HG02759 (cell line): ENCODE measurements around the gene RAD21L1.

ENCODE experiments used
- ATAC-seq: cut with Tn5 transposase; IDR thresholded peaks from one replicate; pipeline ENCODE4 v1.9.1; 2021; ENCODE audit warnings: mild to moderate bottlenecking, moderate library complexity; ENCODE audit not compliant: unreplicated experiment

Gene RAD21L1

DNA sequence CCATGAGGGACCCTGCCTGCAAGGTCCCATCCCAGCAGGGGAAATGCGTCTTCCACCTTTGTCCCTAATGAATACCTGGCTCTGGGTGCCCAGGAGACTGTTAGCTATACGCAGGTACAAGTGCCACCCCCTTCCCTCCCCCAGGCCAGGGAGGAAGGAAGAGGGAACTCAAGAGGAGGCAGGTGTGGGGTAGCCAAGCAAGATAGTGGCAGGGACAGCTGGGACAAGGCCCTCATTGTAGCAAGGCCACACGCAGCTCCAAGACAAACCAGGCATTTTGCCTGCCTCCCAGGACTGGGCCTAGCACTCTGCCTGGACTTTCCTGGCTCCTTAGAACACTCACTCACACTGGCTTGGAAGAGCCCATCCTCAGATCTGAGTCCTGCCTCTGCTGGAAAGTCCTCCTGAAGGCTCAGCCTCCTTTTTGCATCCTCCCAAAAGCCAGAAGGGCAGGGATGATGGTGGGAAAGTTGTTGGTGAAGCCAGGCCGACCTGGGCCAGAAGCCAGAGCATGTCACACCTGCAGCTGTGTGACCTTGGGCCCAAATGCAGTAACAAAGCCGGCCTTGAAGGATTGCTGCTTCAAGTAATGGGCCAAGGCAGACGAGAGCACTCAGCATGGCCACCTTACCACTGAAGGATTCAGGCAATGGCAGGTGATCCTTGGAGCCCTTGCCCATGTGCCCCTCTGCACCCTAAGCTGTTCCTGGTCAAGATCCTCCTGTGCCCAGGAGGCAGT, 68.0 kb downstream of the RAD21L1 start:
- no peak for ATAC-seq

DNA sequence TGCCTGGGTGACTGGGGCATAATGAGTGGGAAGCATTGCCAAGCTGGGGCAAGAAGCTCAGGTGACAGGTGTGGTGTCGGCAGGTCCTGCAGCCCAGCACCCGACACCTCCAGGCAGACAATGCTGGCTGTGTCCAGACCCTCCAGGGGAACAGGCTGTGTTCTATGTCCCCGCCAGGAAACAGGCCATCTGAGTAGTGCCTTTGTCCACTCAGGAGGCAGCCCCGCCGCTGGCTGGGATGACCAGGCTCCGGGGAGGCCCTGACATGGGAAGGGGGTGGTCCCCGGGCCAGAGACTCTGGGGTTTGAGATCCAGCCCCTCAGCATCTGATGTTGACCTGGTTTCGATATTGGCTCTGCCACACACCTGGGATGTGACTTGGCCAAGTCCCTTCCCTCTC, 68.7 kb downstream of the RAD21L1 start:
- ATAC-seq = no peak

DNA sequence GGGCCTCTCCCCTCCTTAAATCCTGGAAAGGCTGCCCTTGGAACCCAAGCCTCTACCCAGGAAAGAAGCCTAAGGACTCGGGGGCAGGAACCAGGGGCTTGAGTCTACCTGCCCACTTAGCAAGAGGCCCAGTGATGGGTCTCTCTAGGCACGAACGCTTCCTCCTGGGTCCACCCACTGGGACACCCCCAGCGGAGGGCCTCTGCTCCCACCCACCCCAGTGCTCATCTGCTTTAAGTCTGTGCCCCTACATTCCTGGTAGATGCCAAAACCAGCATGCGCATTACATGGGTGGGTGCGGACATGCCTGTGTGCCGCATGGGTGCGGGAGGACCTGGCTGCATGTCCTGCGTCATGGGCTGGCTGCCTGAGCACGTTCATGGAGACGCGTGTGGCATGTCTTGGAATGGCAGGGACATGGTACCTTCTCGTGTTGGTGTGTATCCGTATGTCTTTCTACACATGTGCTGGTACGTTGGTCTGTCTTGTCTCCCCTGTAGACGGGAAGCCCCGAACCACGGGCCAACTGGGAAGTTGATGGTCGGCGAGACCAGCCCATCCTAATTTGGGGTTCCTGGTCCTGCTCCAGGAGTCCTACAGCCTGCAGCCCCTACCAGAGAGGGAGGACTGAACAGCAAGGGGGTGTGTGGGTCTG, 69.6 kb downstream of the RAD21L1 start:
- no peak for ATAC-seq

DNA sequence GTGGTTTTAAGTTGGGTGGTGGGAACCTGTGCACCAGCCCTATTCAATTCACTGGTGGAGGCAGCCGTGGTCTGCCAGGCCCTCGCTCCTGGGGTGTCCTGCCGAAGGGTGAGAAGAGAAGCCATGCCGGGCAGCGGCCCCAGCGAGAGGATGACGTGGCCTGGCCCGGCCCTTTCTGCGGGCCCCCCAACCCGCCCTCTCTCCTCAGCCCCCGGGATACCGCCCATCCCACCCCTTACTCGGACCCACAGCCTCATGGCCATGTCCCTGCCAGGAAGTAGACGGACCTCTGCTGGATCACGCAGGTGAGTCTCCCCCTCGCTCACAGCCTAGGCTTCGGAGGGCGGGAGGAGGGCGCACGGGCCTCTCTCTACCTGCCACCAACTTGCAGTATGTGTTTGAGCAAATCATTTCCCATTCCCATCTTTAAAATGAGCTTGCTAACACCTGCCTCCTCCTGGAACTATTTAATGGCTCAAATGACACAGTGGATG, 70.3 kb downstream of the RAD21L1 start:
- ATAC-seq = no peak

DNA sequence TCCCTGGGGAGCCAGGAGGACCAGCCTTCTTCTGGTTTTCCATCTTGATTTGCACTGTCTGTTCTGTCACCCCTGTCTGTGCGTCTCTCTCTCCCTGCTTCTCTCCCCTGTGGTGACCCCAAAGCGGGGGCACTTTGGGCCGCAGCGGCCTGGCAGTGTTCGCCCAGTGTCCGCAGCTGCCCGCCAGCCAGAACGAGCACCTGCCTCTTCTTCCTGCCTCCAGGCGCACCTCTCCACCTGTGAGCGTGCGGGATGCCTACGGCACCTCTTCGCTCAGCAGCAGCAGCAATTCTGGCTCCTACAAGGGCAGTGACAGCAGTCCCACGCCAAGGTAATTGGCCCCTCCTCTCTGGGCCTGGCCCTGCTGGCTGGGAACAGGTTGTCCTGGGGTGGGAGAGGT, 71.1 kb downstream of the RAD21L1 start:
- ATAC-seq = no peak

DNA sequence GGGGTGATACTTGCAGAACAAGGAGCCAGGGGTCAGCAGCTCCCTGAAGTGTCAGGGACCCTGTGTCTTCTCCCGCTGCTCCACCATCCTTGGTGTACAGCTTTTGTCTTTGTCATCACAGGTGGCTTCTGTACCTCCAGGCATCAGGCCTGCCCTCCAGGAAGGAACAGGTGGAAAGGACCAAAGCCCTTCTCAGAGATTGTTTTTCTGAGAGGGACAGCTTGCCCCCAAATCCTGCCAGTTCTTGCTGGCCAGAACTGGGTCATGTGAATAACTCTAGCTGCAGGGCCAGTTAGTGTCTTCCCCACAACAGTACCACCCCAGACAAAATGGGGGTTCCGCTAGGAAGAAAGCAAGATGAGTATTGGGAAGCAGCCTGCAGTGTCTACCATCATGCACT, 71.6 kb downstream of the RAD21L1 start:
- ATAC-seq = no peak

DNA sequence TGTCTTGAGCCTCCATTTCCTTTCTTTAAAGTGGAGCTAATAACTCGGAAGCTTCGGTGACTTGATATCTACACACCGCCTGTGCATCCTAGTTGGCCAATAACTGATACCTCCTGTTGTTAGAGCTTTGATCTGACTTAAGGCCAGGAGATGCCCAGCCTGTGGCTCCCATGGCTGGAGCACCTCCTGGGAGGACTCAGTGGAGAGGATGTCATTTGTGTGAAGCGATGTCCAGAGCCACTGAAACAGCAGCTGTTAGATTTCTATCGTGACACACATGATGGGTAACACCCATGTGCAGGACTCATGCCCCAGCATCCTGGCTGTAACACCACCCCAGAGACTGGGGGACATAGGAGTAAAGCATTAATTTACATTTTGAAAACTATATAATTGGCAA, 72.3 kb downstream of the RAD21L1 start:
- no peak for ATAC-seq

DNA sequence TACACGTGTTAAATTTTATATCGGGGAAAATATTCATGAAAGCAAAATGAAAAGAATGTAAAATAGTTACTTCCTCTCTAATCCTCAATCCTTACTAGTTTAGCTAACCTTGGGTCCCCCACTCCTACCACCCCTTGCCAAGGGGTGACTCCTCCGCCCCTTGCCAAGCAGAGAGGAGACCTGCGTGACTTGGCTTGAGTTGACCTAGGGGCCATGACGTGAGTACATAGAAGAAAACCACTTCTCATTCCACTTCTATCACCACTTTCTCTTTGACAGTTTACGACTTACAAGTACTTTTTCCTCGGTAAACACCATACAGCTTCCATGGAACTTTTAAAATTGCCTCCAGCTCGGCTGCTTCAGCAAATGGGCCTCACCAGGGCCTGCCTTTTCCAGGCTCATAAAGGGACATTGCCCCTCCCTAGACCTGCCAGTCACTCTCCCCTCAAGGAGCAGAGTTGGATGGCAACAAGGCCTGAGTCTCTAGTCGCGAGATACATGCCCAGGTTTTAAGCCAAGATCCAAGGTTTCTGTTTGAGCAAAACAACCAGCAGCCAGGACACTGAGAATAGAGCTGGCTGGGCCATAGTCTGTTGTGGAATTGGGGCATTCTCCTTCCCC, 73.2 kb downstream of the RAD21L1 start:
- no peak for ATAC-seq

DNA sequence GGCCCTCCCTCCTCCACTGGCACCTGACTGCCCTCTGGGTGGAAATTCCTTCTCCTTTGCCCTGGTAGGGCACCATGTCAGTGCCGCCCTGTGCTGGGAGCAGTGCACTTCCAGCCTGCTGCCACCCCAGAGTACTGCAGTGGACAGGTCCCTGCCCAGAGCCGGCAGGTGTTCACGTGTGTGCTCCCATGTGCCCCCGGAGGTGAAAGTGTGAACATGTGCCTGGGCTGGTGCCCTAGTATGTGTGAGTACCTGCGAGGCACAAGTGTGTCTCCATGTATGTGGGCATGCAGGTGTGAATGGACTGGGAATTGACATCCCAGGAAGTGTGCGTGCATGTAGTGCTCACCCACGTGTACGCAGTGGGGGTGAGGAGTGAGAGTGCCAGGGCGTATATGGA, 73.7 kb downstream of the RAD21L1 start:
- no peak for ATAC-seq

DNA sequence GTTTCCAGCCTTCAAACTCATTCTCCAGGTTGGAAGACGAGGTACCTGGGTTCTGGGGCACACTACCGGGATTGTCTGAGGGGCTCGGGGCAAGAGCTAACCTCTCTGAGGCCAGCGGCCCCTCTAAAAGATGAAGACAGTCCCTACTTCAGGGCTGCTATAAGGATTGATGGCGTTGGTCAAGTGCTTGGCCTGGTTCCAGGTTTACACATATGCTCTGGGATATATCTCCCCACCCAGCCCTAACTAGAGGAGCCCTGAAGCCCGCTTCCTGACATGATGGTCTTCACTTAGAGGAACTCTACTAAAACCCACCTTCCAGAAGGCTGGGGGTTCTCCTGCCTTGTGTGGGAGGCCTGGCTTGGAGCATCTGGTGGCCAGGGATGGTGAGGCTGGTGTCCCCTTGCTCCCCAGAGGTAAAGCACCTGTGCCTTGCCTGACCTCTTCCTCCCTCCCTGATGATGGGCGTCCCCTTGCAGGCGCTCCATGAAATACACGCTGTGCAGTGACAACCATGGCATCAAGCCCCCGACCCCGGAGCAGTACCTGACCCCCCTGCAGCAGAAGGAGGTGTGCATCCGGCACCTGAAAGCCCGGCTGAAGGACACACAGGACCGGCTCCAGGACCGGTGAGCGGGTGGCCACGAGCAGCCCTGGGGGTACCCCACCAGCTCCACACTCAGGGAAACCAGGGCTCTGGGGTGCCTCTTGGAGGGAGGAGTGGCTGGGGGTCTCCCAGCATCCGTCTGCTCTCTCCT, 74.4 kb downstream of the RAD21L1 start:
- no peak for ATAC-seq

DNA sequence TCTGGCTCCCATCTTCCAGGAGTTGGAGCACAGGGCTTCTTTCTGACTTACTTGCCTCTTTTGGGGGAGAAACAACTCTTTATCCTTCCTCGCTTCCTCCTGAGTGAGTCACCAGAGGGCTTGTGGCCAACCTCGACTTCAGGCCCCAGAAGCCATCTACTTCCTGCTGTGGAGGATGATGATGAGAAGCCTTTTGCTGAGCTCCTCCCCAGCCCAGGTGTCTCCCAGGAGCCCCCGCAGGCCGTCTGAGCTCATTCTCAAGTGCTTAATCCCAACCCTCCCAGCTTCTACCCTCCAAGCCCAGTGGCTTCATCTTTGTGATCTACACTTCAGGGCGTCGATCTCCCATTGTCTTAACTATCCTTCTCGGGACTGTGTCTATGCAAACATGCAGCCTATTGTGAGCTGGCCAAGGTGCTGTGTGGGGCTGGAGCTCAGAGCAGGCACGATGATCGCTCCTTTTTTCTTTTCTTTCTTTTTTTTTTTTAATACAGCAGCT, 75.2 kb downstream of the RAD21L1 start:
- no peak for ATAC-seq

DNA sequence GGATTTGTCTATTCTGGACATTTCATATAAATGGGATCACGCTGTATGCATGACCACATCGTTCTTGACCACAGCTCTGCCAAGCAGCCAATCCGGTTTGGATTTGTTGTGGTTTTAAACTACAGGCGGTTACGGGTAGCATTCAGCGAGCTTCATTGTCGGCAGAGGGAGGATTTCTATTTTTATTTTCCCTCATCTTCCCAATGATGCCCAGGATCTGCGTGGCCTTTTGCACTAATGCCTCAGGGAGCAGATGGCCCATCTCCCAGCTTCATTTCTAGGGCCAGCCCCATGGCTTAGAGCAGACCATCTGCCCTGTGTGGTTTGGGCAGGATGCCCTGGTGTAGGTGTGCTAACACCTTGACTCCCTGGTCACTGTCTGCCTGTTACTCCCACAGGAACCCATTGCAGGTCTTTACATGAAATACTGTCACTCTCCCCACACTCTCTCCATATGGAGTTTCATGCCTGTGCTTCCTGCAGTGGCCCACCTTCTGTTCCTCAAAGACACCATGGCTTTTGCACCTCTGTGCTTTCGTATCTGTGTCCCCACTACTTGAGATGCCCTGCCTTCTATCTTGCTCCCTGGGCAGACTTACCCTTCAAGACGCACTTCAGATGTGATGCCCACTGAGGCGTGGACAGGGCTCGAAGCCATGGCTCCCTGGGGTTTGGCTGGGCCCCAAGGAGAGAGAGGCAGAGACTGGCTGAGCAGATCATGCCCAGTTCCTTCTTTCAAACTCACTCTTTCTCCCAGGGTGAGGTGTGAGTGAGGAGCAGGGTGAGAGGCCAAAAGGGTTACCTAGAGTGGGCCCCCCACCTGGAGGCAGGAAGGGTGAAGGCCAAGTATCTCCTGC, 77.1 kb downstream of the RAD21L1 start:
- no peak for ATAC-seq

DNA sequence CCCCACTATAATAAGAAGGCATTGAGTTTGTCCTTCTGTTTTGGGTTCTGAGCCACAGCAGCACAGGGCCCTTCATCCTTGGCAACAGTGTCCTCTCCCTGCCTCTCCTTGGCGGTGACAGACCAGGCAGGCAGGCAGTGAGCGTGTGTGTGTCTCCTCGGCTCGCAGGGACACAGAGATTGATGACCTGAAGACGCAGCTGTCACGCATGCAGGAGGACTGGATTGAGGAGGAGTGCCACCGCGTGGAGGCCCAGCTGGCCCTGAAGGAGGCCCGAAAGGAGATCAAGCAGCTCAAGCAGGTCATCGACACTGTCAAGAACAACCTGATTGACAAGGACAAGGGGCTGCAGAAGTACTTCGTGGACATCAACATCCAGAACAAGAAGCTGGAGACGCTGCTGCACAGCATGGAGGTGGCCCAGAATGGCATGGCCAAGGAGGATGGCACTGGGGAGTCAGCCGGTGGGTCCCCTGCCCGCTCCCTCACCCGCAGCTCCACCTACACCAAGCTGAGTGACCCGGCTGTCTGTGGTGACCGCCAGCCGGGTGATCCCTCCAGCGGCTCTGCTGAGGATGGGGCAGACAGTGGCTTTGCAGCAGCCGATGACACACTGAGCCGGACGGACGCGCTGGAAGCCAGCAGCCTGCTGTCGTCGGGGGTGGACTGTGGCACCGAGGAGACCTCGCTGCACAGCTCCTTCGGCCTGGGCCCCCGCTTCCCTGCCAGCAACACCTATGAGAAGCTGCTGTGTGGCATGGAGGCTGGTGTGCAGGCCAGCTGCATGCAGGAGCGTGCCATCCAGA, 79.1 kb downstream of the RAD21L1 start:
- ATAC-seq = no peak
